Activated CD8-positive, alpha-beta memory T cell treated with anti-CD3 and anti-CD28 coated beads, Interleukin-2, amount 50 U/mL, for 24 hours (primary cell): ENCODE data around the gene TMUB1.
"Not testable (repeated sequence)": the region's sequence is repeated elsewhere in the genome, so short reads cannot be mapped to it uniquely, and the experiment has no call there.

Experiments
- DNase-seq: peaks from one replicate; pipeline ENCODE4 v3.0.0-alpha.2; 2020; ENCODE audit errors: extremely low read depth

TMUB1 gene

GRCh38 chr7:151056666-151057505, 26.4 kb downstream of the TMUB1 start:
- no peak for DNase-seq

- DNase-seq: no peak
Measured at GRCh38 chr7:151056283-151056665, 27.0 kb downstream of the TMUB1 start.

DNA sequence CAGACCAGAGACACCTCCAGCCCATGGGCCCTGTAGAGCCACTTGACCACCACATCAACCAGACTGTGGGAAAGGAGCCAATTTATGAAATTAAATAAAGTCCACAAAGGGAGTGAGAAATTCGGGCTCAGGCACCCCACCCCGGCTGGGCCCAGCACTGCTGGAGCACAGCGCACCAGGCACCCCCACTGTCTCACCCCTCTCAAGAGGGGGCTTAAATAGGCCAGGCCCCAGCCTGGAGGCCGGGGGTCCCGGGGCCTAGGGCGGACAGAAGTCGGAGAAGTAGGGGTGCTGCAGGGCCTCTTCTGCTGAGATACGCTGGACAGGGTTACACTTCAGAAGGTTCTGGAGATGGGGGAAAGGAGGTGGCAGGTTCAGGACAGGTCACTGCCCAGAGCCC, 29.5 kb downstream of the TMUB1 start:
- DNase-seq: no peak

GRCh38 chr7:151053096-151053495, 30.2 kb downstream of the TMUB1 start:
- DNase-seq: no peak

- DNase-seq: no peak
Measured at GRCh38 chr7:151051108-151051507, 32.2 kb downstream of the TMUB1 start.

GRCh38 chr7:151048911-151049463, 34.3 kb downstream of the TMUB1 start:
- no peak for DNase-seq

DNA sequence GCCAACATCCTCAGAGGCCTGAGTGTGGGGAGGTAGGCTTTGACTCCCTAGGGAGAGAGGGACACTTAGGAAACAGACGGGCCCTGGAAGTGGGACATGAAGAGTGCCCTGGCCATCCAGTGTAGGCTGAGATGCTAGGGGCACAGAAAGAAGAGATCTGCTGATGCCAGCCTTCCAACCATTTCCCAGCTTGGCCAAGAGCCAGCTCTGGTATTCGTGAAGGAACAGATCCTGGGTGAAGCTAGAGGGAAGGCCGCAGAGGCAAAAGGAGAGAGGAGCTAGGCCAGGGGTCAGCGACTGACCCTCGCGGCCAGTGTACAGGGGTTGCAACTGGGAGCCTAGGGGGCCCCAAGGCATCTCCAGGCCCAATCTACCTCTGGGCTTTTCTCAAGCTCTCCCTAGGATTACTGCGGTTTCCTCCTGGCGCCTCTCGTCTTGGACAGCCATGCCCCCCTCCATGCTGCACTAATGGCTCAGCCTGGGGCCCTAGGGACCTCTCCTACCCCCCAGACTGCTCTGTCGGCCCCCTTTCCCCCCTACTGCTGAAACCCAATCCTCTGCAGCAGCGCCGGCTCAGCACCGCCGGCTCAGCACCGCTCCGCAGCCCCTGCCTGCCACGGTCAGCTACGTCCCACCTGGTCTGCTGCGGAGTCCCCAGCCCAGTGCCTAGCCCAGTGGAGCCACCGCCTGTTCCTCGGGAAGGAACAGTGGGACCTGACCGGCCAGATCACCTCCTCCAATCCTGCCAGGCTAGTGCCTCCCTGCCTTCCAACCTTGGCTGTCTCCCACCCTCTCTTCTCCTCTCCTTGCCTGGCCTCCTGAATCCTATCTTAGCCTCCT, 35.1 kb downstream of the TMUB1 start, which contains the start of gene ASIC3:
Gene ASIC3, plus strand, starts transcription at position 556 of the 840 bp plus-strand sequence. CDS start 355 bp downstream, outside the sequence.
- DNase-seq: no peak

- DNase-seq: no peak
Measured at GRCh38 chr7:151046603-151047573, 36.4 kb downstream of the TMUB1 start.

DNA sequence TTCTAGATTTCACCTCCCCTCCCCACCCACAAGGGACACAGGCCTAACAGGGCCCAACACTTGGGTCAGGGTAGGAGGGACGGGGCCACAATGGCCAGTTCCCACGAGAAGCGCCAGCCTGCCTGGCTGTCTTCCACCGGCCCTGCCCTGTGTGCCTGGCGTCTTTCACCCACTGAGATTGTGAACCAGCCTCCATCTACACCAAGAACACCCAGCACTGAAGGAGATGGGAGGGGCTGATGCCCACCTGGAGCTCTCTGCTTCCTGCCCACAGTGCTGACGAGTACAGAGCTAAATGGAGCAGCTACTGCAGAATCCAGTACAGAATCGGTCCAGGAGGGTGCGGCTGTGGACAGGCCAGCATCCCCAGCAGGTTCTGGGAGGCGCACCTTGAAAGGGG, 37.3 kb downstream of the TMUB1 start:
- no peak for DNase-seq

DNA sequence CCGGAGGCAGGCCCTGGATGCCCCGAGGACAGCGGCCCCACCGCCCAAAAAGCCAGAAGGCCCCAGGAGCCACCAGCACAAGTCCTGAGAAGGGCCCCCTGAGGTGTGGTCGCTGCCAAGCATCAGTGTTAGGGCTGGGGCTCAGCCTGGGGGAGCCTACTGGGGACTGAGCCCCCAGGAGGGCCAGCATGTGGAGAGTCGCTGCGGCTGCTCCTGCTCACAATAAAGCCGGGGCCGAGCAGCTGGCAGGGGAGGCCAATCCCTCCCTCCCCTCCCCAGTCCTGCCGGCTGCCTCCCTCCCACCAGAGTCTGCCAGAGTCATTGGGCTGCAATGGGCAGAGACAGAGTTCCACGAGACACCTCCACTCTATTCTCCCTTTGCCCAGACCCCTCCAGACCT, 38.0 kb downstream of the TMUB1 start:
- no peak for DNase-seq

GRCh38 chr7:151043959-151044358, 39.3 kb downstream of the TMUB1 start:
- DNase-seq: no peak

GRCh38 chr7:151043449-151043848, 39.8 kb downstream of the TMUB1 start:
- not testable (repeated sequence) for DNase-seq

DNA sequence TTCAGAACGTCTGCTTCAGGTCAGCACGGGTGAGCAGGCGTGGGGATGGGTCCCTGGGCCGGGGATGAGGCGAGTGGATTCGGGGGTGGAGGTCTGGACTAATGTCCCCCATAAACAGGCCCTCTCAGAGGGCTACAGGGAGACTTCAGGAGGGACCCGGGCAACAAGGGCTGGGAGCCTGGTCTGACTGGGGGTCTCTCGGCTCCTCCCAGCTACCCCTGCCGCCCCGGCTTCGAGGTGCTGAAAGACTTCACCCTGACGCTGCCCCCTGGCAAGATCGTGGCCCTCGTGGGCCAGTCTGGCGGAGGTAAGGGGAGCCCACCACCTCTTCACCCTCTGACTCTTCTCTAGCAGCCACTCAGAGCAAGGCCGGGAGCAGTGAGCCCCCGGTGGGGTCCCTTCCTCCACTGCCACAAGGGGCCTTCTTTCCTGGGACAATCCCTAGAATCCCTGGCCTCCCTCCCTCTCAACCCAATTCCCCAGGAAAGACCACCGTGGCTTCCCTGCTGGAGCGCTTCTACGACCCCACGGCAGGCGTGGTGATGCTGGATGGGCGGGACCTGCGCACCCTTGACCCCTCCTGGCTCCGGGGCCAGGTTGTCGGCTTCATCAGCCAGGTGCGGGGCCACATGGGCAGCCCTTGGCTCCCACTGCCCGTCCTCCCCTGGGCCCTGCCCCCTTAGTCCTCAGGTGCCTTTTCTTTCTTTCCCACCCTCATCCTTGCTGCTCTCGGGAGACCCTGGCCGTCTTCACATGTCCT, 42.5 kb downstream of the TMUB1 start:
- DNase-seq: no peak

DNA sequence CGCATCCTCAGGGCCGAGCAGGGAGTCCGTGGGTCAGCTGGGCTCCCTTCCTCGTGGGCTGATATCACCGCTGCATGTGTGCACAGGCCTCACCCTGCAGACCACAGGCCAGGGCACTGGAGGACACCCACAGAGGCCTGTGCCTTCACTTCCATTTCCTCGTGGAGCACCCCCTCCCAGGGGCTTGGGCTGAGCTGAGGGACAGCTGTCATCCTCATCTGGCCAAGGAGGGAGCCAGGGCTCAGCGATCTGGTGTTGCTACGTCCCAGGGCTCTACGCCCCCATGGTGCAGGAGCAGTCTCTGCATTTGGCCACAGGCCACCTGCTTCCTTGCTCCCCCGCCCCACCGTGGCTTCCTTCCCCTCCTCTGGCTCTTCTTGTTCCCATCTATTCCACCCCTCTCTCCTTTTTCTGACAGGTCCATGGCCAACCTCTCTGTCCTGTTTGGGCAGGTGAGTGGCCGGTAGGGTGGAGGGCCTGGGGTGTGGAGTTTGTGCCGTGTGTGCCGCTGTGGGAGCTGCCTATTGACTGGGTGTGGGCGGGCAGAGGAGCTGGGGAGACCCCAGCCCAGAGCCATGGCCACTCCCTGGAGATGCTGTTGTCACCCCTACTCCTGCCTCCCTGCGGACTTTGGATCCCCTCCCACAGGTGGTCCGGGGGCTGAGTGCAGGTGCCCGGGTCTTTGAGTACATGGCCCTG, 43.3 kb downstream of the TMUB1 start:
- DNase-seq: no peak

DNA sequence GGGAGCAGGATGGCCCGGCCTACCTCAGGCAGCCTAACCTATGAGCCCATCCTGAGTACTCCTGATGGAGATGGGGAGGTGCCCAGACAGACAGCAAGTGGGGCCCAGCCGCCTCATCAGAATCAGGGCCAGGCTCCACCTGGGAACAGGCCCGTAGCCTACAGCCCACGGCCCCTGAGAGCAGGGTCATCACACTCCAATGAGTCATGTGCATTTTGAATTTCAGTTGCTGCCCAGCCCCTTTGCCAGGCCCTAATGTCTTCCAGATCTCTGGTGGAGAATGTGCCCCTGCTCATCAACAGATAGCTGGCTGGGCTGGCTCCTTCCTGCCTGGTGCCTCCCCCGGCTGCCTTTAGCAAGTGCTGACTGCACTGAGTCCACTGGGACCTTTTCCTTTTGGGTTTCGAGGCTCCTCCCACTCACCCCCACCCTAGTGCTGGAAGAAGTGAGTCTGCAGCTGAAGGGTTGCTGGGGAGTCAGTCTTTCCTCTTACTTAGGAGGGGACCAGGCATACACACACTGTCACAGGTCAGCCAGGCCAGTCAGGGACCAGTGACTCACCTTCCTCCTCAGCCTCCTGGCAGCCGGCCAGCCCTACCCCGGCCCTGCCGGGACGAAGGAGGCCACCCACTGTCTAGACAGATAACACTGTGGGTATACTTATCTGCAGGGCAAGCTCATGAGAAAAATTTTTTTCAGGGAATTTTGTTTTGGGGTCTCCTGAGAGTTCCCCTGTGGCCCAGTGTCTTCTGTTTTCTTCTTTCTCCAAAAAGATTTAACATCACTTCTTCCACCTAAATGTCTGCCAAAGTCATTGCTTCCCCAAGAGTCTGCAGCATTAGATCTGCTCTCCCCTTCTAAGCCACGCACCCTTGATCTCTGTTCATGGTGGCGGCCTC, 44.1 kb downstream of the TMUB1 start:
- DNase-seq: no peak

DNA sequence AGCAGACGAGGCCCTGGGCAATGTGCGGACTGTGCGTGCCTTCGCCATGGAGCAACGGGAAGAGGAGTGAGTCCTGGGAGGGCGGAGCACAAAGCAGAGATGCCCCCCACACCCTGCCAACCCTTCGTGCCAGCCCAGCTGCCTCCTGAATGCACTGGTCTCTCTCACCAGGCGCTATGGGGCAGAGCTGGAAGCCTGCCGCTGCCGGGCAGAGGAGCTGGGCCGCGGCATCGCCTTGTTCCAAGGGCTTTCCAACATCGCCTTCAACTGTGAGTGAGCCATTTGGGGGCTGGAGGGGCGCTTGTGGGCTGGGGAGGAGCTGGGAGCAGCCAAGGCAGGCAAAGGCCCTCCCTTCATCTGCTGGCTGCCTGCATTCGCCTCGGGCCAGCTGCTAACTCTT, 47.4 kb downstream of the TMUB1 start:
- DNase-seq: no peak

- DNase-seq: no peak
Measured at GRCh38 chr7:151035026-151035717, 48.1 kb downstream of the TMUB1 start.

DNA sequence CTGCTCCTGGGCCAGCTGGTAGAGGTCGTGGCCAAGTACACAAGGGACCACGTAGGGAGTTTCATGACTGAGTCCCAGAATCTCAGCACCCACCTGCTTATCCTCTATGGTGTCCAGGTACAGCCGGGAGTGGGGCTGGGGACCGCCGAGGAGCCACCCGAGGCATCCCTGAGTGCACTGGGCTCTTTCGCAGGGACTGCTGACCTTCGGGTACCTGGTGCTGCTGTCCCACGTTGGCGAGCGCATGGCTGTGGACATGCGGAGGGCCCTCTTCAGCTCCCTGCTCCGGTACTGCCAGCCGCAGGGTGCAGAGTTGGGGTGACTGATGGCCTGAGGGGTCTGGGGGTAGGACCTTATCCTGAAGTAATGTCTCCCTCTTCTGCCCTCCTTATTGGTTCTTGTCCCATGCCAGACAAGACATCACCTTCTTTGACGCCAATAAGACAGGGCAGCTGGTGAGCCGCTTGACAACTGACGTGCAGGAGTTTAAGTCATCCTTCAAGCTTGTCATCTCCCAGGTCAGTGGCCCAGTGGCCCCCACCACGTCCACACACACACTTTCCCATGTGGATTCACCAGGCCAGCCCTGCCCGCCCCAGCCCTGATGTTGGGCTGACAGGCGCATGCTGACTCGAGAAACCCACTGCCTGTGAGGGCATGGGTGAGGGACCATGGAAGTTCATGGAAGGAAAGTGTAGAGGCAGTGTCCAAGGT, 48.8 kb downstream of the TMUB1 start:
- no peak for DNase-seq
